K562 (cell line): Measurements from ENCODE around the gene HBG1. TPM values are rescaled to one million over a fixed set of nuclear protein-coding genes. Genes with fewer than 3 reads are reported as not detected.
A peak's percentile ranks its signal among the peaks of the same experiment; 100 is the strongest.

Experiments
- ARID4B ChIP-seq: sonication (generic); formaldehyde crosslinking; IDR thresholded peaks from 2 replicates; pipeline ENCODE4 v1.8.0; 2022; ENCODE audit warnings: mild to moderate bottlenecking, missing genetic modification reagents
- E2F3 ChIP-seq: fragments of 250-450 bp; sonication (Bioruptor Pico); IDR thresholded peaks from 2 replicates; pipeline ENCODE4 v1.4.0; 2020; ENCODE audit warnings: mild to moderate bottlenecking
- LCOR ChIP-seq: sonication (generic); formaldehyde crosslinking; IDR thresholded peaks from 2 replicates; pipeline ENCODE4 v1.8.0; 2022; ENCODE audit warnings: mild to moderate bottlenecking, missing genetic modification reagents
- MEF2A ChIP-seq: IDR thresholded peaks from 2 replicates; pipeline ENCODE4 v1.6.1; 2011; ENCODE audit warnings: low read depth, mild to moderate bottlenecking, low read length, moderate library complexity; ENCODE audit not compliant: control insufficient read depth
- NFE2 ChIP-seq: IDR thresholded peaks from 2 replicates; pipeline ENCODE4 v1.6.1; 2014; ENCODE audit warnings: antibody characterized with exemption, low read depth
- NFXL1 ChIP-seq: fragments of 450-650 bp; formaldehyde crosslinking; IDR thresholded peaks from 2 replicates; pipeline ENCODE4 v1.4.0; 2021; ENCODE audit warnings: mild to moderate bottlenecking
- OTX1 ChIP-seq: fragments of 450-650 bp; formaldehyde crosslinking; IDR thresholded peaks from 2 replicates; pipeline ENCODE4 v1.4.0; 2022; ENCODE audit warnings: mild to moderate bottlenecking
- RBM39 ChIP-seq: fragments of 200-400 bp; formaldehyde crosslinking; optimal IDR thresholded peaks from 2 replicates; pipeline ENCODE3; 2018; ENCODE audit warnings: low read depth, low read length
- SLC30A9 ChIP-seq: fragments of 250-450 bp; sonication (Bioruptor Pico); IDR thresholded peaks from 2 replicates; pipeline ENCODE4 v1.8.0; 2022; ENCODE audit warnings: mild to moderate bottlenecking, moderate library complexity
- TAF15 ChIP-seq: fragments of 200-400 bp; formaldehyde crosslinking; IDR thresholded peaks from 2 replicates; pipeline ENCODE4 v1.6.1; 2017; ENCODE audit warnings: mild to moderate bottlenecking, low read depth, low read length, moderate library complexity
- ZNF586 ChIP-seq: fragments of 450-650 bp; formaldehyde crosslinking; conservative IDR thresholded peaks from 2 replicates; pipeline ENCODE4 v1.4.0; 2020; ENCODE audit warnings: mild to moderate bottlenecking, moderate library complexity
- polyA plus RNA-seq, 8 experiments: library from polyadenylated mRNA; depleted of rRNA in 4 of 8; stranded (reverse) in 5 of 8; unstranded in 3 of 8; fragments of >200 nt; fragmentation: Nextera tagmentation in 2 of 8; fragmentation: Illumina TruSeq in 1 of 8; extraction: Ambion mirVana in 2 of 8; extraction: Trizol in 1 of 8; gene quantifications; 2 replicates each; pipeline versions ENCODE4 v1.2.1 to v1.2.3, GENCODE V29; 2011 to 2014; ENCODE audit warnings: inconsistent platforms in 1 of 8, missing spikeins in 1 of 8
- total RNA-seq, 7 experiments: library from RNA; depleted of rRNA in 6 of 7; stranded (reverse); fragments of >200 nt in 6 of 7; fragmentation: Illumina TruSeq in 2 of 7; extraction: Trizol in 2 of 7; gene quantifications; 2 replicates each; pipeline versions ENCODE4 v1.2.1 to v1.2.3, GENCODE V29; 2011 to 2021; ENCODE audit warnings: low replicate concordance in 1 of 7
- TF ChIP-seq, protein P1 (sequence below): fragments of 200-800 bp; sonication (Bioruptor generic); IDR thresholded peaks from 2 replicates; pipeline ENCODE4 v1.6.1; 2017; ENCODE audit warnings: missing genetic modification characterization, missing compliant biosample characterization
- TF ChIP-seq, protein P2 (sequence below): fragments of 450-650 bp; IDR thresholded peaks from 2 replicates; pipeline ENCODE4 v1.6.1; 2016; ENCODE audit warnings: low read depth

HBG1 gene
- total and polyA plus RNA-seq, 9 of the 15 experiments (the other 6 are each of a cell fraction or from before 2014, with no cell fraction given): 1,066 to 16,338 (median 4,898) TPM

GRCh38 chr11:5284637-5285036 is 35.0 kb upstream of the HBG1 start (continued):
- TF ChIP-seq, protein P1, sequence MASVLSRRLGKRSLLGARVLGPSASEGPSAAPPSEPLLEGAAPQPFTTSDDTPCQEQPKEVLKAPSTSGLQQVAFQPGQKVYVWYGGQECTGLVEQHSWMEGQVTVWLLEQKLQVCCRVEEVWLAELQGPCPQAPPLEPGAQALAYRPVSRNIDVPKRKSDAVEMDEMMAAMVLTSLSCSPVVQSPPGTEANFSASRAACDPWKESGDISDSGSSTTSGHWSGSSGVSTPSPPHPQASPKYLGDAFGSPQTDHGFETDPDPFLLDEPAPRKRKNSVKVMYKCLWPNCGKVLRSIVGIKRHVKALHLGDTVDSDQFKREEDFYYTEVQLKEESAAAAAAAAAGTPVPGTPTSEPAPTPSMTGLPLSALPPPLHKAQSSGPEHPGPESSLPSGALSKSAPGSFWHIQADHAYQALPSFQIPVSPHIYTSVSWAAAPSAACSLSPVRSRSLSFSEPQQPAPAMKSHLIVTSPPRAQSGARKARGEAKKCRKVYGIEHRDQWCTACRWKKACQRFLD (CRISPR knock-in tag): no peak
- TF ChIP-seq LCOR (CRISPR knock-in tag) (no peak), RBM39 (no peak), TAF15 (no peak), ZNF586 (CRISPR knock-in tag) (no peak), OTX1 (CRISPR knock-in tag) (no peak), E2F3 (no peak), SLC30A9 (CRISPR knock-in tag) (no peak), NFE2 (peak; percentile 35; the same call in 1 of the 2 replicates), NFXL1 (CRISPR knock-in tag) (no peak), MEF2A (no peak), ARID4B (no peak)
- TF ChIP-seq, protein P2, sequence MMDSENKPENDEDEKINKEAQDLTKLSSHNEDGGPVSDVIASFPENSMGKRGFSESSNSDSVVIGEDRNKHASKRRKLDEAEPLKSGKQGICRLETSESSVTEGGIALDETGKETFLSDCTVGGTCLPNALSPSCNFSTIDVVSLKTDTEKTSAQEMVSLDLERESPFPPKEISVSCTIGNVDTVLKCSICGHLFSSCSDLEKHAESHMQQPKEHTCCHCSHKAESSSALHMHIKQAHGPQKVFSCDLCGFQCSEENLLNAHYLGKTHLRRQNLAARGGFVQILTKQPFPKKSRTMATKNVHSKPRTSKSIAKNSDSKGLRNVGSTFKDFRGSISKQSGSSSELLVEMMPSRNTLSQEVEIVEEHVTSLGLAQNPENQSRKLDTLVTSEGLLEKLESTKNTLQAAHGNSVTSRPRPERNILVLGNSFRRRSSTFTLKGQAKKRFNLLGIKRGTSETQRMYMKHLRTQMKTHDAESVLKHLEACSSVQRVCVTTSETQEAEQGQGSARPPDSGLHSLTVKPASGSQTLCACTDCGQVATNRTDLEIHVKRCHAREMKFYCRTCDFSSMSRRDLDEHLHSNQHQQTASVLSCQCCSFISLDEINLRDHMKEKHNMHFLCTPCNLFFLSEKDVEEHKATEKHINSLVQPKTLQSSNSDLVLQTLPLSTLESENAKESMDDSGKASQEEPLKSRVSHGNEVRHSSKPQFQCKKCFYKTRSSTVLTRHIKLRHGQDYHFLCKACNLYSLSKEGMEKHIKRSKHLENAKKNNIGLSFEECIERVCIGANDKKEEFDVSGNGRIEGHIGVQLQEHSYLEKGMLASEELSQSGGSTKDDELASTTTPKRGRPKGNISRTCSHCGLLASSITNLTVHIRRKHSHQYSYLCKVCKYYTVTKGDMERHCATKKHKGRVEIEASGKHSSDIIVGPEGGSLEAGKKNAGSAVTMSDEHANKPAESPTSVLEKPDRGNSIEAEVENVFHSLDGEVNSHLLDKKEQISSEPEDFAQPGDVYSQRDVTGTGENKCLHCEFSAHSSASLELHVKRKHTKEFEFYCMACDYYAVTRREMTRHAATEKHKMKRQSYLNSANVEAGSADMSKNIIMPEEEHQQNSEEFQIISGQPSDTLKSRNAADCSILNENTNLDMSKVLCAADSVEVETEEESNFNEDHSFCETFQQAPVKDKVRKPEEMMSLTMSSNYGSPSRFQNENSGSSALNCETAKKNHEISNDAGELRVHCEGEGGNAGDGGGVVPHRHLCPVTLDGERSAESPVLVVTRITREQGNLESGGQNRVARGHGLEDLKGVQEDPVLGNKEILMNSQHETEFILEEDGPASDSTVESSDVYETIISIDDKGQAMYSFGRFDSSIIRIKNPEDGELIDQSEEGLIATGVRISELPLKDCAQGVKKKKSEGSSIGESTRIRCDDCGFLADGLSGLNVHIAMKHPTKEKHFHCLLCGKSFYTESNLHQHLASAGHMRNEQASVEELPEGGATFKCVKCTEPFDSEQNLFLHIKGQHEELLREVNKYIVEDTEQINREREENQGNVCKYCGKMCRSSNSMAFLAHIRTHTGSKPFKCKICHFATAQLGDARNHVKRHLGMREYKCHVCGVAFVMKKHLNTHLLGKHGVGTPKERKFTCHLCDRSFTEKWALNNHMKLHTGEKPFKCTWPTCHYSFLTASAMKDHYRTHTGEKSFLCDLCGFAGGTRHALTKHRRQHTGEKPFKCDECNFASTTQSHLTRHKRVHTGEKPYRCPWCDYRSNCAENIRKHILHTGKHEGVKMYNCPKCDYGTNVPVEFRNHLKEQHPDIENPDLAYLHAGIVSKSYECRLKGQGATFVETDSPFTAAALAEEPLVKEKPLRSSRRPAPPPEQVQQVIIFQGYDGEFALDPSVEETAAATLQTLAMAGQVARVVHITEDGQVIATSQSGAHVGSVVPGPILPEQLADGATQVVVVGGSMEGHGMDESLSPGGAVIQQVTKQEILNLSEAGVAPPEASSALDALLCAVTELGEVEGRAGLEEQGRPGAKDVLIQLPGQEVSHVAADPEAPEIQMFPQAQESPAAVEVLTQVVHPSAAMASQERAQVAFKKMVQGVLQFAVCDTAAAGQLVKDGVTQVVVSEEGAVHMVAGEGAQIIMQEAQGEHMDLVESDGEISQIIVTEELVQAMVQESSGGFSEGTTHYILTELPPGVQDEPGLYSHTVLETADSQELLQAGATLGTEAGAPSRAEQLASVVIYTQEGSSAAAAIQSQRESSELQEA: no peak
